GM21526 (cell line): ENCODE data around the gene PTCHD4.

Experiments used
- ATAC-seq: cut with Tn5 transposase; IDR thresholded peaks from one replicate; pipeline ENCODE4 v1.9.1; 2021; ENCODE audit warnings: moderate library complexity; ENCODE audit not compliant: unreplicated experiment, low FRiP score

PTCHD4 gene

GRCh38 chr6:48061265-48061990 is 49.6 kb downstream of the PTCHD4 start:
- no peak for ATAC-seq
